PC-9 (cell line): ENCODE data around the gene KCNK10. TPM values are rescaled to one million over a fixed set of nuclear protein-coding genes. Genes with fewer than 3 reads are reported as not detected.

Source experiments
- BruUV-seq: library from RNA; stranded (reverse); fragments of 400-500 nt; replicated peaks from 2 replicates; lab custom pipeline; 2021; lab: Mats Ljungman, UMichigan
- CTCF ChIA-PET: fragments of 300-600 bp; sonication (Branson Sonifier 250); formaldehyde crosslinking; loops from one replicate; lab custom pipeline; 2022; ENCODE audit warnings: antibody characterized with exemption; lab: Charles Lee
- POLR2A ChIA-PET: fragments of 300-600 bp; sonication (Branson Sonifier 250); formaldehyde crosslinking; loops from one replicate; lab custom pipeline; 2022; ENCODE audit warnings: antibody characterized with exemption; ENCODE audit not compliant: unreplicated experiment; lab: Charles Lee
- DNase-seq, 2 experiments: peaks; one replicate each; pipeline versions ENCODE4 v3.0.0 to v3.0.0-alpha.2; 2015 to 2022; ENCODE audit warnings: mixed read lengths in 1 of 2
- H2AFZ ChIP-seq: fragments of 200-600 bp; sonication (generic); 2 replicates; pipeline ENCODE4 v1.8.1; 2017; ENCODE audit warnings: antibody characterized with exemption
- H3F3A ChIP-seq: fragments of 200-600 bp; sonication (generic); 2 replicates; pipeline ENCODE4 v1.8.1; 2017; ENCODE audit warnings: antibody characterized with exemption, mild to moderate bottlenecking, low read depth; ENCODE audit not compliant: insufficient read depth
- H3K27ac ChIP-seq: fragments of 200-600 bp; sonication (generic); 2 replicates; pipeline ENCODE4 v1.6.1; 2016; ENCODE audit warnings: mixed run types
- H3K27me3 ChIP-seq: fragments of 200-600 bp; sonication (generic); 2 replicates; pipeline ENCODE4 v1.6.1; 2016; ENCODE audit warnings: low read depth, mixed run types; ENCODE audit not compliant: insufficient read depth
- H3K36me3 ChIP-seq: fragments of 200-600 bp; sonication (generic); 2 replicates; pipeline ENCODE4 v1.6.1; 2016; ENCODE audit warnings: low read depth, mixed run types
- H3K4me1 ChIP-seq: fragments of 200-600 bp; sonication (generic); replicated peaks from 2 replicates; pipeline ENCODE4 v1.6.1; 2016; ENCODE audit warnings: mixed run types; ENCODE audit not compliant: insufficient read depth
- H3K4me2 ChIP-seq: fragments of 200-600 bp; sonication (generic); 2 replicates; pipeline ENCODE4 v1.6.1; 2017; ENCODE audit warnings: mixed run types
- H3K4me3 ChIP-seq: fragments of 200-600 bp; sonication (generic); 2 replicates; pipeline ENCODE4 v1.6.1; 2016; ENCODE audit warnings: mixed run types
- H3K79me2 ChIP-seq: fragments of 200-600 bp; sonication (generic); 2 replicates; pipeline ENCODE4 v1.6.1; 2017; ENCODE audit warnings: low read depth, mixed run types
- H3K9me2 ChIP-seq: fragments of 200-600 bp; sonication (generic); 2 replicates; pipeline ENCODE4 v1.8.1; 2017; ENCODE audit warnings: mild to moderate bottlenecking; ENCODE audit not compliant: insufficient read depth
- H3K9me3 ChIP-seq: fragments of 200-600 bp; sonication (generic); 2 replicates; pipeline ENCODE4 v1.8.1; 2016; ENCODE audit warnings: low read depth; ENCODE audit not compliant: insufficient read depth
- H4K20me1 ChIP-seq: fragments of 200-600 bp; sonication (generic); 2 replicates; pipeline ENCODE4 v1.8.1; 2017; ENCODE audit not compliant: insufficient read depth
- EZH2 ChIP-seq: fragments of 200-600 bp; sonication (generic); IDR thresholded peaks from 2 replicates; pipeline ENCODE4 v1.8.0; 2017; ENCODE audit warnings: antibody characterized with exemption, low read depth
- intact Hi-C: fragments of 100-400 bp; cut with micrococcal nuclease; formaldehyde crosslinking; loops from one replicate; pipeline ENCODE4 v1.10.0; 2022; ENCODE audit not compliant: unreplicated experiment
- total RNA-seq: library from RNA; stranded (reverse); gene quantifications from 2 replicates; pipeline ENCODE4 v1.2.3, GENCODE V29; 2021
- TF ChIP-seq, protein P1 (sequence below): fragments of 200-600 bp; sonication (generic); conservative IDR thresholded peaks from 2 replicates; pipeline ENCODE4 v1.6.1; 2017; ENCODE audit warnings: mixed run types, antibody characterized with exemption, mild to moderate bottlenecking, moderate library complexity

KCNK10 gene
- total RNA-seq, 1 experiment from 2014 or later: not detected

DNA sequence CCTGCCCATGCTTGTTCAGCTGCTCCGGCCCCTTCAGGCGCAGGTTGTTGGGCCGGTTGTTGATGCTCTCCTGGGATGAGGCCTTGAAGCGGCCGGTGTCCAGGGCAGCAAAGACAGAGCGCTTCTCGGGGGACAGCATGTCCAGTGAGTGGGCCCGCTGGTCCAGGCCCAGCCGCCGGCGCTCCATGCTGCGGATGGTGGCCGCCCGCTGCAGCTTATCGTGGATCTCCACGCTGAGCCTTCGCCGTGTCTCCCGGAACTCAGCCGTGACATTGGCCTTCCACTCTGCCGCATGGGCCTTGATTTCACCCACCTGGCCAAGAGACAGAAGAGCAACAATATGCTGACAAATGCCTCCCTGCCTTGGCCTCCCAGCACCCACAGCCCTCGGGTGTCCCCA, 137.2 kb downstream of the KCNK10 start:
- Histone ChIP-seq H3K79me2 (no peaks in the 10 kb centered on the region), H3K9me3 (no peaks in the 10 kb centered on the region), H3K27me3 (peaks cover 2% of the 10 kb centered on the region; the same call in 1 of the 2 replicates), H3K4me2 (no peak overlapping the region), H3K4me1 (no peaks in the 10 kb centered on the region), H2AFZ (no peak overlapping the region), H3K9me2 (no peaks in the 10 kb centered on the region), H3F3A (no peaks in the 10 kb centered on the region), H3K36me3 (no peaks in the 10 kb centered on the region), H3K4me3 (no peak overlapping the region), H3K27ac (no peak overlapping the region), H4K20me1 (no peaks in the 10 kb centered on the region)
- no peak for TF ChIP-seq EZH2
- TF ChIP-seq, protein P1, sequence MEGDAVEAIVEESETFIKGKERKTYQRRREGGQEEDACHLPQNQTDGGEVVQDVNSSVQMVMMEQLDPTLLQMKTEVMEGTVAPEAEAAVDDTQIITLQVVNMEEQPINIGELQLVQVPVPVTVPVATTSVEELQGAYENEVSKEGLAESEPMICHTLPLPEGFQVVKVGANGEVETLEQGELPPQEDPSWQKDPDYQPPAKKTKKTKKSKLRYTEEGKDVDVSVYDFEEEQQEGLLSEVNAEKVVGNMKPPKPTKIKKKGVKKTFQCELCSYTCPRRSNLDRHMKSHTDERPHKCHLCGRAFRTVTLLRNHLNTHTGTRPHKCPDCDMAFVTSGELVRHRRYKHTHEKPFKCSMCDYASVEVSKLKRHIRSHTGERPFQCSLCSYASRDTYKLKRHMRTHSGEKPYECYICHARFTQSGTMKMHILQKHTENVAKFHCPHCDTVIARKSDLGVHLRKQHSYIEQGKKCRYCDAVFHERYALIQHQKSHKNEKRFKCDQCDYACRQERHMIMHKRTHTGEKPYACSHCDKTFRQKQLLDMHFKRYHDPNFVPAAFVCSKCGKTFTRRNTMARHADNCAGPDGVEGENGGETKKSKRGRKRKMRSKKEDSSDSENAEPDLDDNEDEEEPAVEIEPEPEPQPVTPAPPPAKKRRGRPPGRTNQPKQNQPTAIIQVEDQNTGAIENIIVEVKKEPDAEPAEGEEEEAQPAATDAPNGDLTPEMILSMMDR: no peak
- POLR2A ChIA-PET: no interaction called here
- intact Hi-C loops: no loop called here
- CTCF ChIA-PET: no interaction called here
- BruUV-seq: no TSS peak
- DNase-seq: no peak

DNA sequence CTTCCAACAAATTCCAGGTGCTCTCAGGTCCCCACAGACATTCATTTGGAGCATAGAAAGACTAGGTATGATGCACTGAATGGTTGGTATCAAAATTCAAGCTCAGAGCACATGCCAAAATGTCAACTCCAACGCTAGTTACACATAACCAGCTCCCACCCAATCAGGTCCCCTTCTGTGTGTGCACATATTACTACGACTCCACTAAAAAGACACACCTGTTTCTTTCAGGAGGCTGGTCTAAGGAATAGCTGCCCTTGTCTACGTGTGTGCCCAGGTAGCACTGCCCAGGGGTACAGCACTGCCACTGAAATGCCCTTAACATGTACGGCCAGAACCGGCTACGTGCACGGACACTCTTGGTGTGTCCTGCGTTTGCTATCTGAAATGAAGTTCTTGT, 138.1 kb downstream of the KCNK10 start:
- POLR2A ChIA-PET: no interaction called here
- no peaks in the 10 kb centered on the region for H3F3A ChIP-seq
- no peaks in the 10 kb centered on the region for H3K36me3 ChIP-seq
- no peak overlapping the region for H3K4me2 ChIP-seq
- peaks cover 2% of the 10 kb centered on the region; the same call in 1 of the 2 replicates for H3K27me3 ChIP-seq
- no TSS peak for BruUV-seq
- no peak overlapping the region for H3K4me3 ChIP-seq
- no peaks in the 10 kb centered on the region for H3K4me1 ChIP-seq
- H2AFZ ChIP-seq: no peak overlapping the region
- H3K9me2 ChIP-seq: no peaks in the 10 kb centered on the region
- CTCF ChIA-PET: no interaction called here
- DNase-seq: no peak
- intact Hi-C loops: no loop called here
- H3K79me2 ChIP-seq: no peaks in the 10 kb centered on the region
- no peaks in the 10 kb centered on the region for H3K9me3 ChIP-seq
- no peak overlapping the region for H3K27ac ChIP-seq
- no peaks in the 10 kb centered on the region for H4K20me1 ChIP-seq
- TF ChIP-seq, protein P1: no peak
- TF ChIP-seq EZH2: no peak

DNA sequence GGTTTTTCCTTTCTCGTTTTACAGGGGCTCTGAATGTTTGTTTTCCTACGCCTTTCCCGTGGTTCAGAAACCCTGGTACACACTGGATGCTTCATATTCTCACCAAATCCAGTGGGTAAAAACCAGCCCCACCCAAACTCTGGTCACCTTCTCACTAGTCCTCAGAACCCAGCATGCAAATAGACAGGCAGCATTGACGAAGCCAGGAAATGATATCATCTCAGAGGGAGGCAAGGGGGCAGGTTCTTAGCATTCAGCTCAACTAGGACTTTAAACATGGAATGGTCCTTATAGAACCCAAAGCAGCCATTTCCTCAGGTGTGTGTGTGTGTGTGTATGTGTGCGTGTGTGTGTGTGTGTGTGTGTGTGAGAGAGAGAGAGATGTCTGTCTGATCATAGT, 142.0 kb downstream of the KCNK10 start:
- Histone ChIP-seq H3K27me3 (peaks cover 6% of the 10 kb centered on the region), H3K9me3 (no peaks in the 10 kb centered on the region), H4K20me1 (no peaks in the 10 kb centered on the region), H2AFZ (no peak overlapping the region), H3K4me3 (no peak overlapping the region), H3K27ac (no peak overlapping the region), H3K36me3 (no peaks in the 10 kb centered on the region), H3K4me2 (no peak overlapping the region), H3F3A (no peaks in the 10 kb centered on the region), H3K79me2 (no peaks in the 10 kb centered on the region), H3K4me1 (no peaks in the 10 kb centered on the region), H3K9me2 (no peaks in the 10 kb centered on the region)
- CTCF ChIA-PET: no interaction called here
- no peak for DNase-seq
- intact Hi-C loops: loop anchor here (2.0 kb wide), 1 partner anchor 16 kb away; no protein-coding TSS in a partner anchor
- no TSS peak for BruUV-seq
- TF ChIP-seq, protein P1: no peak
- no peak for TF ChIP-seq EZH2
- POLR2A ChIA-PET: no interaction called here
